ENCODE measurements around the gene CMPK2.
"Not testable (repeated sequence)": the region's sequence is repeated elsewhere in the genome, so short reads cannot be mapped to it uniquely, and the experiment has no call there.

The CMPK2 gene, protein sequence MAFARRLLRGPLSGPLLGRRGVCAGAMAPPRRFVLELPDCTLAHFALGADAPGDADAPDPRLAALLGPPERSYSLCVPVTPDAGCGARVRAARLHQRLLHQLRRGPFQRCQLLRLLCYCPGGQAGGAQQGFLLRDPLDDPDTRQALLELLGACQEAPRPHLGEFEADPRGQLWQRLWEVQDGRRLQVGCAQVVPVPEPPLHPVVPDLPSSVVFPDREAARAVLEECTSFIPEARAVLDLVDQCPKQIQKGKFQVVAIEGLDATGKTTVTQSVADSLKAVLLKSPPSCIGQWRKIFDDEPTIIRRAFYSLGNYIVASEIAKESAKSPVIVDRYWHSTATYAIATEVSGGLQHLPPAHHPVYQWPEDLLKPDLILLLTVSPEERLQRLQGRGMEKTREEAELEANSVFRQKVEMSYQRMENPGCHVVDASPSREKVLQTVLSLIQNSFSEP

DNA sequence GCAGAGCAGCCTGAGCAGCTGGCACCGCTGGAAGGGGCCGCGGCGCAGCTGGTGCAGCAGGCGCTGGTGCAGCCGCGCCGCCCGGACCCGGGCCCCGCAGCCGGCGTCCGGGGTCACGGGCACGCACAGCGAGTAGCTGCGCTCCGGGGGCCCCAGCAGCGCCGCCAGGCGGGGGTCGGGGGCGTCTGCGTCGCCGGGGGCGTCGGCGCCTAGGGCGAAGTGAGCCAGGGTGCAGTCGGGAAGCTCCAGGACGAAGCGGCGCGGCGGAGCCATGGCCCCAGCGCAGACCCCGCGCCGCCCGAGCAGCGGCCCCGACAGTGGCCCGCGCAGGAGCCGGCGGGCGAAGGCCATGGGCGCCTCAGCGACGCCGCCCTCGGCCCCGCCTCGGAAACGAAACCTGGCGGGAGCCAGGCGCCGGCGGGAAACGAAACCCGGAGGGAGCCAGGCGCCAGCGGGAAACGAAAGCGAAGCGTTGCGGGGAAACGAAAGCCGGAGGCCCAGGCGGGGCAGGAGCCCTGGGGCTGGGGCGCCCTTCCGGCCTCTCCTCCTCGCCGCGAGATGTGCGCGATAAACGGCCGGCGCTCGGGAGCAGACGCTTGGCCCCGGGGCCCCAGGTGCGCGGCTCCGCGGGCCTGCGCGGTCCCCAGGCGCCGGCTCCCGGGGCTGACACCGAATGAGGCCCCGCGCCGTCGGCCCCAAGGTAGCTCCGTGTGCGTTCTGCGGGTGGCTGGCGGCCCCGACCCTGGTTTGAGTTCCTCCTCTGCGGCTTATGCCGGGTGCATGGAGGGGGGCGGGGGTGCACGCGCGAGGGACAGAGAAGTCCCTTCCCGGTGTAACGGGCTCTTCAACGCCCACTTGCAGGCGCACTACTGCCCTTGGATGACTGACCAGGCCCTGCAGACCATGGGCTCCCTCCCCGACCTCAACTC is at the start of gene CMPK2:
Gene CMPK2 (minus strand): TSS at position 562 of the 929 bp plus-strand sequence. CDS start 211 bp downstream, at position 351.
- DNase-seq, result peak; percentile 75 to 83

GRCh38 chr2:6915399-6915798 is 49.7 kb upstream of the CMPK2 start:
- DNase-seq, result no peak

DNA sequence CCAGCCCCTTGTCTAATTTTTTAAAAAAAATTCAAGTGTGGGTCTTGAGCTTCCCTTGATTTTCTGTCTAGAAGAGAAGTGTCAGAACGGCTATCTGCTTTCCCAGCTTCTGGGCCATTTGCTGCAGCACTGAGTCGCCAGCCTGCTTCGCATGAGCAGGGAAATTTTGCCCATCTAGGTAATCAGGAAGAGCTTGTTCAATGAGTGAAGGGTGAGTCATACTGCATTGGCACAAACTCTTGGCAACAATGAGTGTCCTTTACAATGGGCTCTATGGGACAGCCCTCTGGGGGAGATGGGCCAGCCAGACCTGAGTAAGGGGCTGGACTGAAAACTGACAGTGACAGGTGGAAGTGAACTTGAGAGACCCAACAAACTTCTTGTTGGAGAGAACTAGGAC is 49.1 kb upstream of the CMPK2 start:
- peak; percentile 48 to 55 for DNase-seq

DNA sequence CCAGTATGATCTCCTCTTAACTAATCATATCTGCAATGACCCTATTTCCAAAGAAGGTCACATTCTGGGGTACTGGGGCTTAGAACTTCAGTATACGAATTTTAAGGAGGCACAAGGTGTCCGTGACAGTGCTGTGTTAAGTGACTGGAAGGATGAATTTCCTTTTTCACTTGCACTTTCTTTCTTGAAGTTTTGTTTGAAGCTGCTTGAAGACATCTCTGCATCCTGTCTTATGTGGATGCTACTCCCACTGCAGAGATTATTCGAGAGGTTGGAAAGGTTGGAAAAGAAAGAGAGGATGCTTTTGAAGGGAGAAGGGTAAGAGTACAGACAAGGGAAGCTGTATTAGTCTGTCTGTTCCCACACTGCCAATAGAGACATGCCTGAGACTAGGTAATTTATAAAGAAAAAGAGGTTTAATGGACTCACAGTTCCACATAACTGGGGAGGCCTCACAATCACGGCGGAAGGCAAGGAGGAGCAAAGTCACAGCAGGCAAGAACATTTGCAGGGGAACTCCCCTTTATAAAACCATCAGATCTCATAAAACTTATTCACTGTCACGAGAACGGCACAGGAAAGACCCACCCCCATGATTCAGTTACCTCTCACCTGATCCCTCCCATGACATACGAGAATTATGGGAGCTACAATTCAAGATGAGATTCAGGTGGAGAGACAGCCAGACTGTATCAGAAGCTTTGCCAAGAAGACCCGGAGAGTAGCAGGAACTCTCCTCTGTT is 47.9 kb upstream of the CMPK2 start:
- DNase-seq, result peak; percentile 61 to 68

DNA sequence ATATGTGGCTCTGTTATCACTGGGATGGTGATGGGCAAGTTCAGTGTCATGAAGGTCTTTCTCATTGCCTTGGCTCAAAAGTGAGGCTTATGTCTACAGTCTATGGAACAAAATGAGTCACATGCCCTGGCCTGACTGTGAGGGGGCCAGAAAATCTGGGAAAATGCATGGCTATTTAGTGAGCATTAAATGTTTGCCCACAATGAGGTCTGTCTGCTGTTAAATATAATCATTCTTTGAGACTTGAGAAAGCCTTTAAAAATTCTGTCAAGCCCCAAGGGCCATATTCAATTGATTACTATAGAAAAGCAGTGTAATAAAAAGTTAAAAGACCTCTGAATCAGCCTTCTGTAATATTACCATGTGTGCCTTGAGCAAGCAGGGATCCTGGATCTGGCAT is 46.0 kb upstream of the CMPK2 start:
- no peak for DNase-seq

- peak; percentile 52 to 54 for DNase-seq
These were observed 44.0 kb upstream of the CMPK2 start for GRCh38 chr2:6909431-6910385.

DNA sequence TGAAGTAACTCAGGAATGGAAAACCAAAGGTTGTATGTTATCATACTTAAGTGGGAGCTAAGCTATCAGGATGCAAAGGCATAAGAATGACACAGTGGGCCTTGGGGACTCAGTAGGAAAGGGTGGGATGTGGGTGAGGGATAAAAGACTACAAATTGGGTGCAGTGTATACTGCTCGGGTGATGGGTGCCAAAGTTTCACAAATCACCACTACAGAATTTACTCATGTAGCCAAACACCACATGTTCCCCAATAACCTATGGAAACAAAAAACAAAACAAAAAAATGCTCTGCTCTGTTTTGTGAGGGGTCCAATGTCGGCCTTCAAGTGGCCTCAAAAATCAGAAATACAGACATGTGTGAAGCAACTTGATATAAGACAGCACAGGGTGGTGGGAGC is 42.6 kb upstream of the CMPK2 start:
- DNase-seq, result no peak

DNA sequence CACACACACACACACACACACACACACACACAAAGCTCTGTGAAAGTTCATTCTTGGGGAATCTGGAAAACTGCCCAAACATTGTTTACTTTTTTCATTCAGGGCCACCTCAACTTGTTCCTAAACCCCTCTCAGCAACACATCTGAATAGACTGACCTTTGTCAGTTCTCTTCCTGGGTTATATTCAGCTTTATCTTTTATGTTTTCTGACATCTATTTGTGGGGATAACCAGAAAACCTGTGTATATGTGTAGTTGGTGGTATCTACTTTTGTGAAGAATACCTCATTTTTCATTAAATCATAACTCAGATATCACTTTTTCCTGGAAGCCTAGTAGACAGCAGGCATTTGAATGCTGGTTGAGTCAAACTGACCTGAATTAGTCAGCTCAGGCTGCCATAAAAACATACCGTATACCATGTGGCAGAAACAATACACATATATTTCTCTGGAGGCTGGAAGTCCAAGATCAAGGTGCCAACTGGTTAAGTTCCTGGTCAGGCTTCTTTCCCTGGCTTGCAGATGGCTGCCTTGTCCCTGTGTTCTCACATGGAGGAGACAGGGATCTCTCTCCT is 40.5 kb upstream of the CMPK2 start:
- DNase-seq, result peak in 1 of 2 experiments; percentile 48

- DNase-seq, result no peak
These were observed 40.0 kb upstream of the CMPK2 start for GRCh38 chr2:6905668-6906067.

DNA sequence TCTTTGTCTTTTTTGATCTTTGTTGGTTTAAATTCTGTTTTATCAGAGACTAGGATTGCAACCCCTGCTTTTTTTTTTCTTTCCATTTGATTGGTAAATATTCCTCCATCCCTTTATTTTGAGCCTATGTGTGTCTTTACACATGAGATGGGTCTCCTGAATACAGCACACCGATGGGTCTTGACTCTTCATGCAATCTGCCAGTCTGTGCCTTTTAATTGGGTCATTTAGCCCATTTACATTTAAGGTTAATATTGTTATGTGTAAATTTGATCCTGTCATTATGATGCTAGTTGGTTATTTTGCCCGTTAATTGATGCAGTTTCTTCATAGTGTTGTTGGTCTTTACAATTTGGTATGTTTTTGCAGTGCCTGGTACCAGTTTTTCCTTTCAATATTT is 36.9 kb upstream of the CMPK2 start:
- DNase-seq, result not testable (repeated sequence)

DNA sequence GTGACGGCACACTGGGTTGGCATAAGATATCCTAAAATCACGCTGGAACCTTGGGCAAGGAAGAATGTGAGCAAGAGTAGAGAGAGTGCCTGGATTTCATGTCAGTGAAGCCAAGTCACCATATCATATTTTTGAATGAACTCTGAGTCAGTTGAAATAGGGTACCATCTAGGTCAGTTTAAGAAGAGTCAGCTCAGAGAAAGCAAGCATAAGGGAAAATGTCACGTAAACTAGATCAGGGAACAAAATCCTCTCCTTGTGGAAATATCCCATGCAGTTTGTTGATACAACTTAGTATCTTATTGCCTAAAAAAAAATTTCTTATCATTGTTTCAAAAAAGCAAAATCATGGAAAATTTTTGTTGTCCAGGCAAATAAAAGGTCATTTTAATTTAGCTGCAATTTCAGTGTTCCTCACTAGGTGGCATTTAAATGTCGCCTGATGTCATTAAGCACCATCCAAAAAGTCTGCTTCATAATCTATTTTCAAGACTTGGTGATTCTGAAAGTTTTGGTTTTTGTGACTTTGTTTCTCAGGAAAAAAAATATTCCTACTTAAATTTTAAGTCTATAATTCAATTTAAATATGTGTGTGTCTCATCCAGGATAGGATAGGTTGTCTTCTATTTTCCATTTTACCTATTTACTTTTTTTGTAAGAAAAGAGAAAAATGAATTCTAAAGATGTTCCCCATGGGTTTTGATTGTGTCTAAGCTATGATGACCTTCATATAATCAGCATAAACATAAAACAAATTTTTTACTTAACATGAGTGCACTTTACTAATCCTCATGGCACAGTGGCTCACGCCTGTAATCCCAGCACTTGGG is 31.4 kb upstream of the CMPK2 start:
- DNase-seq, result no peak

DNA sequence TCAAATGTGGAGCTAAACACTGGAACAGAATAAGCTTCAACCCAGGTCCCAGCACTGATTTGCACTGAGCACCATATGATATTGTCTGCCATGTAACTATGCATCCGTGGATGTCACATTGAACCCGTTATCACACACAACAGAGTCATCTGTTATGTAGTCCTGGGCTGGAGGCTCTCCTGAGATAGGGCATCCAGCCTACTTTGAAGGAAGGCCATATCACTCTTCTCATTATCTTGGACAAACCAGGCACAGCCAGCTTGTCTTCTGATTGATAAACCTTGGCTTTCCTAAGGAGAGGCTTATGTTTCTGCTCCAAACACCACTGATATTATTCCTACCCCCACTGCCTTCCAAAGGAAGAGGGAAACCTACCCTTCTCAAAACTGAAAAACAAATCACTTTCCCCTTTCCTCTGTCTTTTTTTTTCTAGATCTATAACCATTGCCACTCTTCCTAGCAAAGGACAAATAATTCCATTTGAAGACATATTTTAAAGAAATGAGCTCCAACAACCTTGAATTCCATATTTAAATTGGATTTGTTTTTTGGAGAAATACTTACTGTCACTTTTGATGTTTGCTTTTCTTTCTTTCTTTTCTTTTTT is 28.3 kb upstream of the CMPK2 start:
- DNase-seq, result no peak

GRCh38 chr2:6888724-6889123 is 23.0 kb upstream of the CMPK2 start:
- DNase-seq, result no peak

DNA sequence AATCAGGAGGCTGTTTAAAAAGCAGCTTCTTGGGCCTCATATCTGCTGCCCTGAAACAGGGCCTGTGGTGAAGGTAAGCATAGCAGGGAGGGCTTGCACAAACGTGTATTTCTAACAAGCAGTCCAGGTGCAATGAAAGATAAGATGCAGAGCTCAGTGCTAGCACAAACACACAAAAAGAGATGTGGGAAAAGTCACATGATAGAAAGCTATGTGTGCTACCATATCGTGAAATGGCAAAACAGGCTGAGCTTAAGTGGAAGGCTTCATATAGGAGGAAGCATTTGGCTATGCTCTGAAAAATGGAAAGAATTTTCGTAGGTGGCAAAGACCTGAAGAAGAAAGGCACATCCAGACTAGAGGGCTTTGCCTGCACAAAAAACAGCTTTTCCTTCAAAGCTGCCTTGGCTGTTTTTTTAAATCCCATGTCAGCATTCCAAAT is 22.1 kb upstream of the CMPK2 start:
- DNase-seq, result no peak

- no peak for DNase-seq
These were observed 20.3 kb upstream of the CMPK2 start for GRCh38 chr2:6885968-6886367.

DNA sequence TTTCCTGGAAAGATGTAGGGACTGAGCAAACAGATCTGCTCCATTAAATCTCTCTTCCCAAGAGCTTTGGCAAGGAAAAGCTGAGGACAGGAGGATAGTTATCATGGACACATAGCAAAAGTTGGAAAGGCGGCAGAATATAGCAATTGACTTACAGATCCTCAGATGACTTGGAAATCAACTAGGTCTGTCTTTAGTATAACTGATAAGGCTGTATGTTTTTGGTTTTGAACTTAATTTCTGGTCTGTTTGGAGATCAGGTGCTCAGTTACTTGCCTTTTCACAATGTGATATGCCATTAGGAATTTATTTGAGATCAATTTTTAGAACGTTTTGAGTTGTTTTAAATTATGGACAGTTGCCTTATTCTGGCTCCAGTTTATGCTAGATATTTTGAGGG is 19.8 kb upstream of the CMPK2 start:
- DNase-seq, result no peak

DNA sequence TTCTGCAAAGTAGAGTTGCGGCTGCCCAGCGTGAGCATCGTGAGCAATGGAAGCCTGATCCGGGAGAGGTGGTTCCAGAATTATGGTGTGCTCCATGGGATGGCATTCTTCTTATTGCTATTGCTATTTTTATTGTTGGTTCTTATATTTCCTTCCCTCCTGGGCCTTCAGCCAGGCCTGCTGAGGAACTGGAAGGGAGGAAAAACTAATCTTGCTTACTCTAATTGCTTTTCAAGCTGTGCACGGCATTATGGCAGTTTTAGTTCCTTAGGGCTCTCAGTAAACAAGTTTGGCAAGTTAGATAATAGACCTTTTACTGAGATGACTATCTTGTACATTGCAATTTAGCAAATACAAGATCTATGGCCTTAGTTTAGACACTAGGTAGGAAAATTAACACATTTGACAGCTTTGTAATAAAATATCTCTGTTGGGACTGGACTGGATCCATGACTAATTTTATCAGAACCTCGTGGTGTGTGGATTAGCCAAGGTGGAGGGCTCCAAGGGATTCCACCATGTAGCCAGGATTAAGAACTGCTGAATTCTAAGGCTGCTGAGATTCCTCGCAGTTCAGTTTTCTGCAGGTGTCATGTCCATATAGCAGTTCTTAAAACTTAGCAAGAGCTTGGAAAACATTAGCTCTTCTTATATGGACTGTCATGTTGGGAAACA is 17.9 kb upstream of the CMPK2 start:
- DNase-seq, result no peak

DNA sequence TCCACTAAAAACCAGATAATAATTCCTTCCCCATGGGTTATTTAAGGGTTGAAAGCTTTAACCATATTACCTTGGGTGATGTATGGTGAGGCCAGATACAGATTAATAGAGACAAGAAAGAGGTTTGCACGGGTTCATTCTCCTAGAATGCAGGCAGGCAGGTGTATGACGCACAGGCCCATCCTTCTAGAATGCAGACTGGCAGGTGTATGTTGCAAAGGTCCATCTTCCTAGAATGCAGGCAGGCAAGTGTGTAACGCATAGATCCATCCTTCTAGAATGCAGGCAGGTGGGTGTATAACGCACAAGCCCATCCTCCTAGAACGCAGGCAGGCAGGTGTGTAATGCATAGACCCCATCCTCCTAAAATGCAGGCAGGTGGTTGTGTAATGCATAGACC is 15.8 kb upstream of the CMPK2 start:
- DNase-seq, result no peak

- no peak for DNase-seq
These were observed 15.3 kb upstream of the CMPK2 start for GRCh38 chr2:6881046-6881445.

All from activated T-cell treated with anti-CD3 and anti-CD28 coated beads, Interleukin-2, amount 50 U/mL, for 48 hours (primary cell).